Measurements from ENCODE around the gene TMEM164.
A peak's percentile ranks its signal among the peaks of the same experiment; 100 is the strongest.

TMEM164 gene

DNA sequence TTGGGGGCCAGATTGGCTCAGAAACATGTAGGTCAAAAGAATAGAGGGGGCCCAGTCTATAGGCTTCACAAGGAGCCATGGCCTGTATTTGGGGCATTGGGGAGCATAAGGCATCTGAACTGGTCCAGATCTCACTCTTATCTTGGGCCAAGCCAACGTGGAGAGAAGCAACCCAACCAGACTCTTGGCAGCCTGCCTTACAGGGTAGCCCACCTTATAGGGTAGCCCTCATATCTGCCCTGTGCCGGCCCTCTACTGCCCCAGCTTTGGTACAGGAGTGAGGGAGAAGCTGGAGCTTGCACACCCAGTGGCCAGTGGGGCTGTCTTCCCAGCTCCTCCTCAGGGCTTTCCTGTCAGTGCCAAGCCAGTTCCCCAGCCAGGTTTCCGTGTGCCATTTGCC, 172.8 kb downstream of the TMEM164 start:
- no peak for TF ChIP-seq JUND (IDR thresholded peaks at IDR 0.05; ENCODE audit: low read depth)
- in situ Hi-C loops (cut with HindIII; ENCODE audit: low pct_unique_long_range_greater_than_20kb, low sequenced_read_pairs): no loop called here
- DNase-seq (ENCODE audit: low read depth in 1 of 2, low spot score in 1 of 2): no peak

DNA sequence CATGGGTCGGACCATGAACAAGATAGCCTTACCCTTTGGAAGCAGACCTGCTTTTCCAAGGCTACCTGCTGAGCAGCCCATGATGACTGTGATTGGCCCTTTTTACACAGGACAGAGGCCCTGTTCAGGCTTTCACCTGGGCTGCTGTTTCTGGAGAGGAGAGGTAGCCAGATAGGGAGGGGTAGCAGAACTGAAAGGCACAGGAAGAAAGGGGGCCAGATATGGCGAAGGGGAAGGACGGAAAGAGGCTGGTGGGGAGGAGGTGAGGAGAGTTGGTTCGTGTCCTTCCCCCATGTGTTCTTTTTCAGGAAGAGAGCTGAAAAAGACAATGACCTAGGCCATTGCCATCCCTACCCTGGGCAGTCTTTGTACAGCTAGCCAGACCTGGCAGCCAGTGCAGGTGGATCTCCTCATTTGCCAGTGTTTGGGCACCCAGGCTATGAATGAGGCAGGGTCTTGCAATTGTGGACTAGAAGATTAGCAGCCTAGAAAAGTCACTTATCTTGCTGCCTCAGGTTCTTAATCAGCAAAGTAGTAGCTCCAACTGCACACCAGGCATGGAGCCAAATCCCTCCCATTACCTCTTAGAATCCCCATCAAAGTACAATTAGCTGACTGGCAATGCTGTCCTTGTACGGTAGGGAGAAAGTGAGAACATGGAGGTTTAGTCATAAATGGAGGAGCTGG, 175.4 kb downstream of the TMEM164 start:
- in situ Hi-C loops (cut with HindIII; ENCODE audit: low pct_unique_long_range_greater_than_20kb, low sequenced_read_pairs): no loop called here
- DNase-seq (ENCODE audit: low read depth in 1 of 2, low spot score in 1 of 2): no peak
- no peak for TF ChIP-seq JUND (IDR thresholded peaks at IDR 0.05; ENCODE audit: low read depth)

DNA sequence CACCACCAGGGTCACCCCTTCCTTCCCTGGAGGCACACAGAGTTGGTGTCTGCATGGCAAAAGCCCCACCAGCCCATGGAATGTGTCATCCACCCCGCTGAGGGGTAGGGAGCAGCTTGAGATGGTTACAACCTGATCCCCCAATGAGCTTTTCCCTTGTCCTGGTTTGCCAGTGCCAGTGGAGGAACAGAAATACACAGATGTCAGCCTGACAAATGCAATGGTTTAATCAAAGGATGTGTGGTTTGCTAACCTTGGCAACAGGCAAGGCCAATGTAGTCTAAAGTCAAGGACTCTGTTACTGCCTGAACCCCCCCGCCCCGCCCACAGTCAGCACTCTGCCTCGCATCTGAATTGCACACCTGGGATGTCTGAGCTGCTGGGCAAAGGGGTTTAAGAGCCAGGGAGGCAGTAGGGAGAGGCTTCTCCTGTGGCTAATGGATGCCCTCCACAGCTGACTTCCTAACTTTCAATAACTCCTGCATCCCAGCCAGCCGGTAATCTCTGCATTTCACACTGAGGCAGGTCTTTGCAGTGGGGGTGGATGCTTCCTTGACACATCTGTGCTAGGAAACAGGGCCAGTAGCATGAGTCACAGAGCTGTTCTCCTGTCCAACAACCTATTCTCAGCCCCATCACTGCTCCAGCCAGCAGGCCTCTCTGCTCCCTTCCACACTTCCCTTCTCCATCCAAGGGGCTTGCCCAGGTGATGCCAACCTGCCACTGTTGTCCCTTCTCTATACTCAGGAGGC, 177.4 kb downstream of the TMEM164 start:
- no peak for DNase-seq (ENCODE audit: low read depth in 1 of 2, low spot score in 1 of 2)
- in situ Hi-C loops (cut with HindIII; ENCODE audit: low pct_unique_long_range_greater_than_20kb, low sequenced_read_pairs): no loop called here
- TF ChIP-seq JUND (IDR thresholded peaks at IDR 0.05; ENCODE audit: low read depth): no peak

DNA sequence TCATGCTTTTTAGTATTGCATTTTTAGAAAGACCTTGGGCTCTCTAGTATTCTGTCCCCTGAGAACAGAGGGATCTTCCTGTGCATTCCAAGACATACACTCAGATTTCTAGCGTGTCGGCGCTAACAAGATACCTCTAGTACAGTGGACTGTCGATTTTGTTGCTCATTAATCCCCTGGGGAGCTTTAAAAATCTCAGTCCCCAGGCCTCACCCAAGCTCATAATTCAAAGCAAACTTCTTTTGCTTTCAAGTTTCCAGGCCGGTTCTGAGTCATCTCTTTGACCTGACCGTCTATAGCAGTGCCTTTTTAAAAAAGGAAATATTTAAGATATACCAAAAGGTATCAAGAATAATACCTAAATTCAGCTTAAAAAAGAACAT, 178.0 kb downstream of the TMEM164 start:
- no peak for DNase-seq (ENCODE audit: low read depth in 1 of 2, low spot score in 1 of 2)
- TF ChIP-seq JUND (IDR thresholded peaks at IDR 0.05; ENCODE audit: low read depth): no peak
- in situ Hi-C loops (cut with HindIII; ENCODE audit: low pct_unique_long_range_greater_than_20kb, low sequenced_read_pairs): no loop called here

DNA sequence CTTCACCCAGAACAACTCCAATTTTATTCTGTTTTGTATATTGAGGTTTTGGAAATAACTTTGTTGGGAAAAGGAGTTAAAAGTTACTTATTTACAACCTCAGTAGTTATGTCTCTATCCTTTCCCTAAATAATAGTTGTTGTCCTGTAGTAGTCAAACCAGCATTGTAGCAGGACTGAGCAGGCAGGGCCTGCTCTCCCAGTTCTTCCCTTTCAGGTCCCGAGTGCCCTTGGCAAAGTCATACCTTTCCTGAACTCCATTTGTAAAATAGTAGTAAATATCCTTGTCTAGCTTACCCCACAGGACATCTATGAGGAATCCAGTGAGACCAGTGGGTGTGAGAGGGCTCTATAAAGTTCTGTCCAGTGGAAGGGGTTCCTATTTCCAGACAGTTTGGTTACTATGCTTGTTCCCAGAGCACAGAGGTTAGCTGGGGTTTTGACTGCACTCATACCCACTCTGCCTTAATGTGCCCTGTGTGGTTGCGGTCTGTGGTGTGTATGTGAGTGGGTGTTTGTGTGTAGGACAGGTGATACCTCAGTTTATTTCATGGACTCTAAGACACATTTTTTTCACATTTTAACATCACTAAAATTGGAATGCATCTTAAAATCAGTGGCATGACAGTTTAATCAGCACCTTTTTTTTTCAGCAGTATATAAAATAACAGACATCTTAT, 178.7 kb downstream of the TMEM164 start:
- in situ Hi-C loops (cut with HindIII; ENCODE audit: low pct_unique_long_range_greater_than_20kb, low sequenced_read_pairs): no loop called here
- TF ChIP-seq JUND (IDR thresholded peaks at IDR 0.05; ENCODE audit: low read depth): no peak

DNA sequence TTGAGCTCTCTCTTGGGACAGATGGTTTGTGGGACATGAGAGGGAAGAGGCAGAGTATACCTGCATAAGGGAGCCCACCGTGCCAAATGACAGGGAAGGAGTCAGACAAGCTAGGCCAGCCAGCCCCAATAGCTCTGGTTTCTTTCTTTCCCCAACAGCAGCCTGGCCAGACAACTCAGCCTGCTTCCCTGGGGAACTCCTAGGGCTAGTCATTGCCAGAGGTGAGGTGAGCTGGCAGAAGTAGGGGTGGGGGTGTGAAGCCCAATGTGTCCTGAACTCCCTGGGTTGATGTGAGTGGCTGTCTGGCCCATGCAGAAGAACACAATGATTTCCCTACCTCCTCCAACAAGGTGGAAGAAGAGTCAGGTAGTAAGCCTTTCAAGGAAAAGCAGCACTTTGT, 179.4 kb downstream of the TMEM164 start:
- in situ Hi-C loops (cut with HindIII; ENCODE audit: low pct_unique_long_range_greater_than_20kb, low sequenced_read_pairs): no loop called here
- DNase-seq (ENCODE audit: low read depth in 1 of 2, low spot score in 1 of 2): no peak
- TF ChIP-seq JUND (IDR thresholded peaks at IDR 0.05; ENCODE audit: low read depth): no peak

More for the DNA sequence above, 178.7 kb downstream of the TMEM164 start:
- peak in 1 of 2 experiments; percentile 39 for DNase-seq (ENCODE audit: low read depth in 1 of 2, low spot score in 1 of 2)

DNA sequence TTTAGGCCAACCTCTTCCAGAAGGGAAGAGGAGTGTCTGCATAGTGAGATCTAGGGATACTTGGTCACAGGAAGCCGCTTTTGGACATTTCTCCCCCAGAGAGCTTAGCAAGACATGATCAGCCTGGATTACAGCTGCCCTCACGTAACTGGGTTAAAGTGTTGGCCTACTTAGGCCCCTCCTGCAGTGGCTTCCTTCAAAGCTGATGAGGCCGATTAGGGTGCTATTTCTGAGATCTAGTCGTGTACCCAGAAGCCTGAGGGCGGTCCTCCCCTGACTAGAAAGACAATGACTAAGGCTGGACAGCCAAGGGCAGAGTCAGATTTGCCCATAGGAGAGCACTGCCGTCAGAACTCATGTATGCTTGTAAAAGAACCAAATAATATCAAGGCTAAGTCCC, 180.0 kb downstream of the TMEM164 start:
- DNase-seq (ENCODE audit: low read depth in 1 of 2, low spot score in 1 of 2): no peak
- in situ Hi-C loops (cut with HindIII; ENCODE audit: low pct_unique_long_range_greater_than_20kb, low sequenced_read_pairs): no loop called here
- TF ChIP-seq JUND (IDR thresholded peaks at IDR 0.05; ENCODE audit: low read depth): no peak

DNA sequence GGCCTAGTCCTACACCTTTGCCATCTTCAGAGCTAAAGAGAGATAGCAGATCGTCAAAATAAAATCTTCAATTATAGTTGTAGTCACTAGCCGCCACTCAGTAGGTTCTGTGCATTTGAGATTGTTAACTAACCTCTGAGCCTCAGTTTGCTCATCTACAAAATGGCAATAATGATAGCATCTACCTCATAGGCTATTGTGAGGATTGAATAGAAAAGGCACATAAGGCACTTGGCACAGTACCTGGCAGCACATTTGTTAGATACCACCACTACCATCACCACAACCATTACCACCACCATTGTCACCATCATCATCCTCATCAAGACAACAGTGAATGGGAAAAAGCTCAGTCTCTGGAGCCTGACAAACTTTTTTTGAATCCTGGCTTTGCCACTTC, 180.4 kb downstream of the TMEM164 start:
- TF ChIP-seq JUND (IDR thresholded peaks at IDR 0.05; ENCODE audit: low read depth): no peak
- in situ Hi-C loops (cut with HindIII; ENCODE audit: low pct_unique_long_range_greater_than_20kb, low sequenced_read_pairs): no loop called here
- no peak for DNase-seq (ENCODE audit: low read depth in 1 of 2, low spot score in 1 of 2)

DNA sequence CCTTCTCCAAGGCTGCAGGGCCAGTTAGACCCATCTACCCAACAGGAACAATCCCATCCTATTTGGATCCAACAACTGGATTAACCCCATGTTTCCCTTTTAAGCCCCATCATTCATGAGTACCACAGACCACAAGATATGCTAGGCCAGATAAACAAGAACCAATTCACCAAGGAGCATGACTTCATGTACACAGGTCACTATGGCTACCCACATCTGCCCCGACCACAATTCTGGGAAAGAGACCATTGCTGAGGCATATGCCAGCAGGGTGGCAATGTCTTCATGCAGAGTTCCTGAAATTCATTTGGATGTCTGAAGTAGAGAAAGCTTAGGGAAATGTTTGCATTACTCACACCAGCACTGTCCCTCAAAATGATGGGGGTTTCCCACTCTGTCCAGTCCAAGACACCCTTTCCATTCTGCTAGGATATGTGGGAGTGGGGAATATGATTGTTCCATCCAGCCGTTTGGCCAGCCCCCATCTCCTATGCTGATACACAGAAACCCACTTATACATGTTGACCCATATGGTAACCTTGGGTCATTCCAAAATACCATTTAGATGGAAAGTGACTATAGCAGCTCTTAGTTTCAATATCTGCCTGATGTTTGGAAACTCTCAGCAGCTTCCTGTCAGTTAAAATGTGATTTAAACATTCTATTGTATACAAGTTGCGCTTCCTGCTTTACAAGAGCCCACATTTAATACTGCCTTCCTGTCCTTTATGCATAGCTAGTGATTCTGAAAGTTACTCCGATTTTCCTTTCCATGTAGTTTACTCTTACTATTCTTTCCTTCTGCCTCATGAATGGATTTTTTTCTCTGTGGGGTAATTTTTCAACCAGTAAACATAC, 186.0 kb downstream of the TMEM164 start:
- no peak for DNase-seq (ENCODE audit: low read depth in 1 of 2, low spot score in 1 of 2)
- in situ Hi-C loops (cut with HindIII; ENCODE audit: low pct_unique_long_range_greater_than_20kb, low sequenced_read_pairs): no loop called here
- TF ChIP-seq JUND (IDR thresholded peaks at IDR 0.05; ENCODE audit: low read depth): no peak

DNA sequence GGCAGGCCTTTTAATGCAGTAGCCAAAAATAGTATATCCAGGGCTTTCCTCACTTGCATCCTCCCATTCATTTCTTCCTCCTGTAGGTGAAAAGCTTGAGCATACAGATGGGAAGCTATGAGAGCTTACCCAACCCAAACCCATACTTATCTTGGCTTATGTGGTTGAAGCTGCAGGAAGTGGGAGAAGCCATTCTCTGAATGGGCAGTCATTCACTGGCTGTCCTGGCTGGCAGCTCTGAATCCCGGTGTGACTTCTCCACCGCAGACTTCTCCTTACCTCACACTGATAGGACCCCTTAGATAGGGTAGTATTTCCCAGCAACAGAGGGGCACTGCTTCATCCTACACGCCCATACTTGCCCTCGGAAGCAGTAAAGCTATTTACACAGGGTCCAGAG, 189.6 kb downstream of the TMEM164 start:
- no peak for DNase-seq (ENCODE audit: low read depth in 1 of 2, low spot score in 1 of 2)
- no peak for TF ChIP-seq JUND (IDR thresholded peaks at IDR 0.05; ENCODE audit: low read depth)
- in situ Hi-C loops (cut with HindIII; ENCODE audit: low pct_unique_long_range_greater_than_20kb, low sequenced_read_pairs): no loop called here

DNA sequence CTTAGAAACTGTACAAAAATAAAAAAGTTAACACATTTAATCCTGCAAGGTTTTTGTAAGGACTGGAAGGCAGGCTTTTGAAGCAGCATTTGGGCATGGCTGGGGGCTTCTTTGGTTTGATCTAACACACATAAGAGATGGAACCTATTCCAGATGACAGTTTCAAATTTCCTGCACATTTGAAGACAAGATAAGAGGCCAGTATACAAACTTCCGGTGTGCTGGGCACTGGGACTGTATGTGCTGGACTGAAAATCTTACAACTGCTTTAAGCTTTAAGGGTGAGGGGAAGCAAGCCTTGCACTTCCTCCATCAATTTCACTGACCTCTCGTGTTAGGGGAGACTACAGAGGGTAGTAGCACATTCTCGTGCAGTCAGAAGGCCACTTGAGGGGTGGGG, 192.1 kb downstream of the TMEM164 start:
- no peak for TF ChIP-seq JUND (IDR thresholded peaks at IDR 0.05; ENCODE audit: low read depth)
- in situ Hi-C loops (cut with HindIII; ENCODE audit: low pct_unique_long_range_greater_than_20kb, low sequenced_read_pairs): no loop called here
- no peak for DNase-seq (ENCODE audit: low read depth in 1 of 2, low spot score in 1 of 2)

DNA sequence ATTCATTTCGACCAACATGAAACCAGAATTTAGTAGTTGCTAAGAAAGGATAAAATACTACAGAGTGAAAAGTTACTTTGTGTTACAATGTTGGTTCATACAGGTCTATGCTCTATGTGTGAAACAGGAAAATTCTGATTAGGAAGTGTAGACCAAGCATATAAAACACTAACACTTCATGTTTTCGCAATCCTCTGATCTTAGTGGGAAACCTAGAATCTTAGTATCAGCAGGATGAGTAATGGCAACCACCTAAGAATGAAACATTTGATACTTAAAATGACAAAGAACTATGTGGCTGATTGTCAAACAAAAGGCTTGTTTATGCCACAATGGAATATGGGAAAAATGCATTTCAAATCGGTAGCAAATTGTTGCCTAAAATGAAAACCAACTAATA, 198.9 kb downstream of the TMEM164 start:
- in situ Hi-C loops (cut with HindIII; ENCODE audit: low pct_unique_long_range_greater_than_20kb, low sequenced_read_pairs): no loop called here
- no peak for DNase-seq (ENCODE audit: low read depth in 1 of 2, low spot score in 1 of 2)
- no peak for TF ChIP-seq JUND (IDR thresholded peaks at IDR 0.05; ENCODE audit: low read depth)
